H9 (cell line): Measurements from ENCODE around the gene ELF2. TPM values are rescaled to one million over a fixed set of nuclear protein-coding genes. Genes with fewer than 3 reads are reported as not detected.

Source experiments
- DNase-seq: peaks from one replicate; pipeline ENCODE4 v3.0.0-alpha.2; 2017
- H2AFZ ChIP-seq: one replicate; pipeline ENCODE4 v1.6.1; 2013; ENCODE audit warnings: mild to moderate bottlenecking, low read length, control low read depth, moderate library complexity
- H2AK5ac ChIP-seq: 2 replicates; pipeline ENCODE4 v1.6.1; 2013; ENCODE audit warnings: low read length, control low read depth, mixed read lengths; ENCODE audit not compliant: insufficient read length
- H2BK120ac ChIP-seq: one replicate; pipeline ENCODE4 v1.6.1; 2013; ENCODE audit warnings: low read depth, mild to moderate bottlenecking, low read length, control low read depth, inconsistent platforms; ENCODE audit not compliant: poor library complexity, severe bottlenecking
- H2BK12ac ChIP-seq: 2 replicates; pipeline ENCODE4 v1.6.1; 2013; ENCODE audit warnings: low read length, control low read depth, mixed read lengths, low read depth; ENCODE audit not compliant: insufficient read length
- H2BK15ac ChIP-seq: 2 replicates; pipeline ENCODE4 v1.6.1; 2013; ENCODE audit warnings: low read depth, low read length, control low read depth
- H2BK20ac ChIP-seq: one replicate; pipeline ENCODE4 v1.6.1; 2013; ENCODE audit warnings: low read depth, mild to moderate bottlenecking, low read length, control low read depth, inconsistent platforms; ENCODE audit not compliant: poor library complexity, severe bottlenecking
- H2BK5ac ChIP-seq: 2 replicates; pipeline ENCODE4 v1.6.1; 2013; ENCODE audit warnings: low read length, control low read depth, mixed read lengths; ENCODE audit not compliant: insufficient read length
- H3K14ac ChIP-seq: 2 replicates; pipeline ENCODE4 v1.6.1; 2013; ENCODE audit warnings: low read length, control low read depth; ENCODE audit not compliant: insufficient read depth
- H3K18ac ChIP-seq: 2 replicates; pipeline ENCODE4 v1.6.1; 2013; ENCODE audit warnings: low read depth, mild to moderate bottlenecking, mixed read lengths, low read length, control low read depth; ENCODE audit not compliant: insufficient read length
- H3K23ac ChIP-seq: 2 replicates; pipeline ENCODE4 v1.6.1; 2013; ENCODE audit warnings: low read length, control low read depth, mixed read lengths, low read depth; ENCODE audit not compliant: insufficient read length
- H3K23me2 ChIP-seq: 2 replicates; pipeline ENCODE4 v1.6.1; 2013; ENCODE audit warnings: low read depth, mild to moderate bottlenecking, mixed read lengths, low read length, control low read depth; ENCODE audit not compliant: insufficient read length, poor library complexity, severe bottlenecking
- H3K27ac ChIP-seq: 2 replicates; pipeline ENCODE4 v1.5.1; 2013; ENCODE audit warnings: low read length, control low read depth, mixed read lengths, low read depth; ENCODE audit not compliant: insufficient read length
- H3K27me3 ChIP-seq: 2 replicates; pipeline ENCODE4 v1.6.1; 2013; ENCODE audit warnings: low read length, control low read depth, inconsistent platforms; ENCODE audit not compliant: insufficient read depth
- H3K4ac ChIP-seq: 2 replicates; pipeline ENCODE4 v1.6.1; 2013; ENCODE audit warnings: low read depth, mild to moderate bottlenecking, control low read depth, inconsistent platforms, low read length, moderate library complexity
- H3K4me1 ChIP-seq: 2 replicates; pipeline ENCODE4 v1.6.1; 2013; ENCODE audit warnings: low read length, control low read depth, inconsistent platforms; ENCODE audit not compliant: insufficient read depth
- H3K4me2 ChIP-seq: 2 replicates; pipeline ENCODE4 v1.6.1; 2013; ENCODE audit warnings: low read length, control low read depth, mixed read lengths; ENCODE audit not compliant: insufficient read length, insufficient read depth
- H3K56ac ChIP-seq: 2 replicates; pipeline ENCODE4 v1.6.1; 2013; ENCODE audit warnings: low read depth, mild to moderate bottlenecking, mixed read lengths, low read length, control low read depth; ENCODE audit not compliant: insufficient read length
- H3K79me1 ChIP-seq: 2 replicates; pipeline ENCODE4 v1.6.1; 2013; ENCODE audit warnings: low read depth, mild to moderate bottlenecking, moderate library complexity, low read length, control low read depth, inconsistent platforms; ENCODE audit not compliant: insufficient read depth, poor library complexity, severe bottlenecking
- H3K79me2 ChIP-seq: 2 replicates; pipeline ENCODE4 v1.6.1; 2013; ENCODE audit warnings: low read length, control low read depth, inconsistent platforms; ENCODE audit not compliant: insufficient read depth
- H3K9ac ChIP-seq: 2 replicates; pipeline ENCODE4 v1.6.1; 2013; ENCODE audit warnings: low read length, control low read depth, mixed read lengths; ENCODE audit not compliant: insufficient read length; ENCODE audit errors: extremely low read depth
- H3K9me3 ChIP-seq: one replicate; pipeline ENCODE4 v1.6.1; 2013; ENCODE audit warnings: low read depth, low read length, inconsistent platforms; ENCODE audit not compliant: control insufficient read depth
- H3T11ph ChIP-seq: one replicate; pipeline ENCODE4 v1.6.1; 2013; ENCODE audit warnings: mild to moderate bottlenecking, low read length, control low read depth, inconsistent platforms
- H4K20me1 ChIP-seq: one replicate; pipeline ENCODE4 v1.6.1; 2013; ENCODE audit not compliant: control insufficient read depth, insufficient read length, insufficient read depth
- H4K5ac ChIP-seq: 2 replicates; pipeline ENCODE4 v1.6.1; 2013; ENCODE audit warnings: low read depth, mild to moderate bottlenecking, mixed read lengths, low read length, control low read depth; ENCODE audit not compliant: insufficient read length
- H4K8ac ChIP-seq: replicated peaks from 2 replicates; pipeline ENCODE4 v1.6.1; 2013; ENCODE audit warnings: low read length, control low read depth, mixed read lengths, low read depth; ENCODE audit not compliant: insufficient read length
- H4K91ac ChIP-seq: 2 replicates; pipeline ENCODE4 v1.6.1; 2013; ENCODE audit warnings: low read depth, mild to moderate bottlenecking, moderate library complexity, mixed read lengths, low read length, control low read depth; ENCODE audit not compliant: insufficient read length
- H3K27ac Mint-ChIP-seq, 3 experiments: 2 replicates in 2 of 3; 3 replicates in 1 of 3; pipeline ENCODE4 v1.8.0; 2020 to 2021; ENCODE audit warnings: mixed read lengths in 3 of 3, mild to moderate bottlenecking in 1 of 3, moderate library complexity in 1 of 3
- H3K27me3 Mint-ChIP-seq: 2 replicates; pipeline ENCODE4 v1.8.0; 2021; ENCODE audit warnings: low read depth, mild to moderate bottlenecking, moderate library complexity, mixed read lengths
- H3K36me3 Mint-ChIP-seq, 3 experiments: 2 replicates in 2 of 3; 3 replicates in 1 of 3; pipeline ENCODE4 v1.8.0; 2020 to 2021; ENCODE audit warnings: low read depth in 3 of 3, mixed read lengths in 3 of 3; ENCODE audit not compliant: insufficient read depth in 1 of 3
- H3K4me1 Mint-ChIP-seq, 2 experiments: 2 replicates each; pipeline ENCODE4 v1.8.0; 2020; ENCODE audit warnings: mixed read lengths in 2 of 2
- H3K4me3 Mint-ChIP-seq, 2 experiments: 2 replicates in 1 of 2; 3 replicates in 1 of 2; pipeline ENCODE4 v1.8.0; 2020 to 2021; ENCODE audit warnings: mild to moderate bottlenecking in 2 of 2, mixed read lengths in 2 of 2, moderate library complexity in 1 of 2
- H3K9me3 Mint-ChIP-seq, 2 experiments: 2 replicates in 1 of 2; 3 replicates in 1 of 2; pipeline ENCODE4 v1.8.0; 2020; ENCODE audit warnings: mild to moderate bottlenecking in 2 of 2, mixed read lengths in 2 of 2, moderate library complexity in 1 of 2
- WGBS: extraction: QIAGEN DNeasy Blood & Tissue Kit; methylation state at CpG from one replicate; pipeline ENCODE4 v1.1.7; 2013; ENCODE audit warnings: missing lambda C conversion rate, low lambda C conversion rate, mixed read lengths; ENCODE audit not compliant: insufficient read length; ENCODE audit errors: extremely low coverage; 5-methylcytosine and 5-hydroxymethylcytosine counted together
- total RNA-seq: library from RNA; stranded (reverse); gene quantifications from 2 replicates; pipeline ENCODE4 v1.2.1, GENCODE V29; 2021
- TF ChIP-seq, protein P1 (sequence below): fragments of 200-600 bp; sonication (generic); conservative IDR thresholded peaks from 3 replicates; pipeline ENCODE4 v1.8.0; 2021; ENCODE audit warnings: antibody characterized with exemption, mild to moderate bottlenecking

Gene ELF2
- total RNA-seq, 1 experiment from 2014 or later, result 49.6 TPM

GRCh38 chr4:139020384-139020783 is 156.6 kb downstream of the ELF2 start:
- H3K23ac ChIP-seq, result no peak overlapping the region
- Mint-ChIP-seq H3K4me3 (peak overlapping the region; percentile 29 to 65), H3K36me3 (peaks cover 14 to 24% (median 18%) of the 10 kb centered on the region in 3 experiments), H3K9me3 (no peaks in the 10 kb centered on the region), H3K4me1 (peaks cover 59 to 62% of the 10 kb centered on the region in 2 experiments), H3K27ac (peak overlapping the region; percentile 39 to 90 (median 89)), H3K27me3 (no peaks in the 10 kb centered on the region)
- H4K20me1 ChIP-seq, result no peaks in the 10 kb centered on the region
- WGBS, result no CpG with 5 or more reads among the region's 4 CpGs
- no peak overlapping the region for H3K9ac ChIP-seq
- no peak overlapping the region for H4K91ac ChIP-seq
- no peak overlapping the region for H2BK15ac ChIP-seq
- H4K8ac ChIP-seq, result no peak overlapping the region
- H3K79me2 ChIP-seq, result peaks cover 61% of the 10 kb centered on the region; the same call in 1 of the 2 replicates
- peak; percentile 72 for DNase-seq
- H3K18ac ChIP-seq, result no peak overlapping the region
- TF ChIP-seq, protein P1, sequence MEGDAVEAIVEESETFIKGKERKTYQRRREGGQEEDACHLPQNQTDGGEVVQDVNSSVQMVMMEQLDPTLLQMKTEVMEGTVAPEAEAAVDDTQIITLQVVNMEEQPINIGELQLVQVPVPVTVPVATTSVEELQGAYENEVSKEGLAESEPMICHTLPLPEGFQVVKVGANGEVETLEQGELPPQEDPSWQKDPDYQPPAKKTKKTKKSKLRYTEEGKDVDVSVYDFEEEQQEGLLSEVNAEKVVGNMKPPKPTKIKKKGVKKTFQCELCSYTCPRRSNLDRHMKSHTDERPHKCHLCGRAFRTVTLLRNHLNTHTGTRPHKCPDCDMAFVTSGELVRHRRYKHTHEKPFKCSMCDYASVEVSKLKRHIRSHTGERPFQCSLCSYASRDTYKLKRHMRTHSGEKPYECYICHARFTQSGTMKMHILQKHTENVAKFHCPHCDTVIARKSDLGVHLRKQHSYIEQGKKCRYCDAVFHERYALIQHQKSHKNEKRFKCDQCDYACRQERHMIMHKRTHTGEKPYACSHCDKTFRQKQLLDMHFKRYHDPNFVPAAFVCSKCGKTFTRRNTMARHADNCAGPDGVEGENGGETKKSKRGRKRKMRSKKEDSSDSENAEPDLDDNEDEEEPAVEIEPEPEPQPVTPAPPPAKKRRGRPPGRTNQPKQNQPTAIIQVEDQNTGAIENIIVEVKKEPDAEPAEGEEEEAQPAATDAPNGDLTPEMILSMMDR, result no peak; the same call in 2 of the 3 replicates
- no peak overlapping the region for H2BK20ac ChIP-seq
- H3K4me2 ChIP-seq, result peak overlapping the region; percentile 47
- H4K5ac ChIP-seq, result no peak overlapping the region
- H3K79me1 ChIP-seq, result peaks cover 6% of the 10 kb centered on the region
- no peak overlapping the region for H2AFZ ChIP-seq
- no peaks in the 10 kb centered on the region for H3K27me3 ChIP-seq
- H2BK120ac ChIP-seq, result no peak overlapping the region
- no peak overlapping the region for H3T11ph ChIP-seq
- no peak overlapping the region for H3K4ac ChIP-seq
- H3K56ac ChIP-seq, result no peak overlapping the region
- H2BK5ac ChIP-seq, result no peak overlapping the region
- H3K14ac ChIP-seq, result no peak overlapping the region
- no peaks in the 10 kb centered on the region for H3K9me3 ChIP-seq
- no peak overlapping the region for H2AK5ac ChIP-seq
- peak overlapping the region; percentile 47 for H3K27ac ChIP-seq
- H3K4me1 ChIP-seq, result peaks cover 5% of the 10 kb centered on the region; the same call in 1 of the 2 replicates
- H2BK12ac ChIP-seq, result no peak overlapping the region
- no peaks in the 10 kb centered on the region for H3K23me2 ChIP-seq
